Renal pelvis (tissue), 4 donors: ENCODE measurements around the gene CILP2. TPM values are rescaled to one million over a fixed set of nuclear protein-coding genes. Genes with fewer than 3 reads are reported as not detected.

Experiments
- DNase-seq: peaks from one replicate; pipeline ENCODE4 v3.0.0-alpha.2; 2013
- polyA plus RNA-seq, 3 donors: library from polyadenylated mRNA; unstranded; fragments of 120-200 nt; gene quantifications; one replicate each; pipeline ENCODE4 v1.2.1, GENCODE V29; 2013; ENCODE audit not compliant: insufficient read length in 3 of 3

CILP2 gene
- polyA plus RNA-seq, 3 donors = 0.16 to 0.27 (median 0.21) TPM

GRCh38 chr19:19561946-19562664 lies 24.0 kb downstream of the CILP2 start:
- no peak for DNase-seq

GRCh38 chr19:19562665-19563347 lies 24.7 kb downstream of the CILP2 start:
- no peak for DNase-seq

- no peak for DNase-seq
Measured at GRCh38 chr19:19563348-19563848, 25.3 kb downstream of the CILP2 start.

- no peak for DNase-seq
Measured at GRCh38 chr19:19566306-19566705, 28.2 kb downstream of the CILP2 start.

DNA sequence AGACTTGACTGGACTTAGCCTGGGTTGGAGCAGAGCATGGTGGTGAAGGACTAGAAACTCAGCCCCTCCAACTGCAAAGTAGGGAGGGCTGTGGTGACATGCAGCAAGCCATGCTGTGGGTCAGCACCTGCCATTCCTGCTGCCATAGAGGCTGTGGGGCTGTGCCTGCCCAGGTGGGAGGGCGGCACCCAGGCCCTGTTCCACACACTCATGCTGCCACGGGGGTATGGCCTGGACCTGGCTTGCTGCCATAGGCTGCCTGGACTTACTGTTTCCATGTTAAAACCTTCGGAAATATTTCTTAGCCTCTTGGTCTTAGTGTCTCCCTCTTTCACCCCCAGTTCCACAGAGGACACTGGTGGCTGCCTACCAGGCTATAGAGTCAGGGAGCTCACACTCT lies 29.3 kb downstream of the CILP2 start:
- no peak for DNase-seq

GRCh38 chr19:19568802-19569756 lies 31.0 kb downstream of the CILP2 start:
- DNase-seq = no peak

GRCh38 chr19:19570571-19570970 lies 32.5 kb downstream of the CILP2 start:
- no peak for DNase-seq

DNA sequence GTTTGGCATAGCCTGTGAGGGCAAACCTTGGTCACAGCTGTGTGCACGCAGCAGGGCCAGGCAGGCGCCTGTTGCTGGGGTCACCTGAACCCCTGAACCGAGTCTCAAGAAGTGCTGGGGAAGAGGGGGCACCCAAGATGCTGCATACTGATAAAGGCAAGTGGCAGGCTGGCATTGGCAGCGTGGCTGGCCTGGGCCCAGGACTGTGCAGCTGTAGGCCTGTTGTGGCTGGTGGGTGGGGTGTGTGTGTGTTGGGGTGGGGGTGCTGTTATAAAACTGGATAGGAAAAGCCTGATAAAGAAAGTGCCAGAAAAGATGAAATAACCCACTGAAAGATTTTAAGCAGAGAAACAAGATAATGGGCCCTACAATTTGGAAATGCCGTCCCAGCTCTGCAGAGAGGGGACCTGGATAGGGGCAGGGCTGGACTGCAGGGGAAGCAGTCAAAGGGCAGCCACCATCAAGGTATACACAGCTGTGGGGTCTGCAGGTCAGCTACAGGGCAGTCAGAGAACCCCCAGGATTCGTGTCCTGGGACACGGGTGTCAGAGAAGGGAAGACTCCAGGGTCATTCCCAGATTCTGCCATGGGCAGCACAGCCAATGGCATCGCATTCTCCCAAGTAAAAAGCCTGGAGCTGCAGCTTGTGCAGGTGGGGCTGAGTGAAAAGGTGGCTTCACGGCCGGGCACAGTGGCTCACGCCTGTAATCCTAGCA lies 33.2 kb downstream of the CILP2 start:
- no peak for DNase-seq

DNA sequence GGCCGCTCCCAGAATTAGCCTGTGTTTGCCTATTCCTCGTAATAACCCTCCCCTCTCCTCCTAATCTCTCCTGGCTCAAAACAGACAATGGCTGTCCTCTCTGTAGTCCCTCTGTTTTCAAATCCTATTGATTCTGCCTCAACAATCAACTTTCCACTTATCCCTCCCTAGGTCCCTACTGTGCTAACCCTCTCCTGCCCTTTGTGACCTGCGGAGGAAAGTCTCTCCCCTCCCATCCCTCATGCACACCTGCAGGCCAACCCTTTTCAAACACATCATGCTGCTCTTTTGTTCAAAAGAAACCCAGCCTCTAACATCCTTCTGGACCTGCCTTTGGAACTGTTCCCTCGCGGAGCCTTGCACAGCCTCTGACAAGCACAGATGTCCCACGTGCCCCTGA lies 37.3 kb downstream of the CILP2 start:
- no peak for DNase-seq

DNA sequence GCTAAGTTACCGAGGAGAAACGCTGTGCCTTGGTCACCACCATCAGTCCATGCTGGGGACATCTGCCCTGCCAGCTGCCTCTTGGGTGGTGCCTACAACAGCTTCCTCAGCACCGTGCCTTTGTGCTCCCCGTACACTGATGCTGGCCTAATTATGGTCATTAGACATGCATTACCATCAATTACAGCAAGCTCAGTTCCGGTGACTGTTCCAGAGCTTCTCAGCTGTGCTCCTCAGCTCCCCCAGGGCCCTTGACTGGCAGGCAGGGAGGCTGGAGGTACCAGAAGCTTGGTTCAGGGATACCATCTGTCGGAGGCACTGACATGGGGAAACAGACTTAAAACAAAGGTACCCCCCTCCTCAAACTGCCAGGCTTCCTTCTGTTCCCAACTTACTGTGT lies 40.2 kb downstream of the CILP2 start:
- no peak for DNase-seq

DNA sequence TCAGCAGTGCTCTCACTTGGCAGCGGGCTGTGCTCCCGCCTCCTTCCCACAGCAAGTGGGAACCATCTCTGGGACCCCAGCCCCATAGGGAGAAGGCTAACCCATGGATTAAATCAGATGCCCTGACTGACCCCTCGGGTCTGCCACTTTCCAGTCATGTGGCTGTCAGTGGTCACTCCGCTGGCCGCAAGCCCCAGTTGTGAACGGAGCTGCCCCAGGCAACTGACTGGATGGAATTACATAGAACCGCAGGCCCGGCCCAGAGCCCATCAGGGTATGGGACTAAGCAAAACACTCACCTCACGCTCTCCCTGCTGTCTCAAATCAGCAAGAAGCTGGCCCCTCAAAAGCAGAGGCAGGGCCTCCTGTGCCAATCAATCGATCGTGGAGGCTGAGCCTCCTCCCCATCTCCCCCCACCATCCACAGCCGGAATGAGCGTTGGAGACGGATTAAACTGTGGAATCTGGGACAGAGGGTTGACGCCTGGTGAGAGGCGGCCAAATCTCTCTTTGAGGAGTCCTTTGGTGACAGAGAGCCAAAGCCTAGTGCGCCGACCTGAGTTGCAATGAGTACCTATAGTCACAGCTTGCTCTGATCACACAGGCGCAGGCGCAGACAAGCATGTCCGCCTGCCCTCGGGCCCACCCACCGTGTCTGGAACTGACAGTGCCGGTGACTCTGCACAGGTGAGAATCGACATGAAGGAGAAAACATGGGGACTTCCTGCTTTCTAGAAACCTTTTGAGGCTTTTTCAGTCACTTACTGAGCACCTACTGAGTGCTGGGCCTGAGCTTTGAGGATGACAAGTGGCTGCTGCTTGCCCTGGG lies 41.7 kb downstream of the CILP2 start:
- DNase-seq = no peak

DNA sequence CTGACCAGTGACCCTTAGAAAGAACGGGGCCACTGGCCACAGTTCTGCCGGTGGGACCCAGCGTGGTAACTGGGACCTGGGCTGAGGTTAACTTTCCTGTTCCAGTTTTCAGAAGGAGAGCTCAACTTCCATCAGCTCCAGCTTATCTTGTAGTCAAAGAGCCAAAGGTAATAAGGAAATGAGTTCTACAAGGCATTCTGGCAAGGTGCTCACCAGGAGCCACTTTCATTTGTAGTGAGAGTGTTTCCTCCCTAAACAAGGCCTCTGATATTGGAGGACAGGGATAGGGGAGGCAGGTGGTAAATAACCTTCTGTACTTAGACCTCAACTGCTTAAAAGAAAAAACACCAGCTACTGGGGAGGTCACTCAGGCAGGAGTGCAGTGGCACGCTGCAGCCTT lies 42.4 kb downstream of the CILP2 start:
- no peak for DNase-seq

DNA sequence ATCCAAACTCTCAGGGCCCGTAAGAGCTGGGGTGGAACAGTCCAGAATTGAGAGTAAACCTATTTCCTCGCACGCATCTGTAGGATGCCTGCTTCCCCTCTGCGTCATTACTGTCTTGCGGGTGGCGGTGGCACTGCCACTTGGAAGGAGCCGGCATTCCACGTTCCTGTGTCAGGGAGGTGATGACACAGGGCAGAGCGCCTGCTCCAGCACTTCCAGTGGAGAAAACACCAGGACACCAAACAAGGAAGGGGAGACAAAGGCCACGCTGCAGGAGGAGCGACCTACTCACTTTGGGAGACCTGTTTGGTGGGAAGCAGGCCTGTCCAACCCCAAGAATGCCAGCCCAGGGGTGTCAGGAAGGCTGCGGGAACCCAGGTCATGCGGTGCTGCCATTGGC lies 43.3 kb downstream of the CILP2 start:
- DNase-seq = no peak

DNA sequence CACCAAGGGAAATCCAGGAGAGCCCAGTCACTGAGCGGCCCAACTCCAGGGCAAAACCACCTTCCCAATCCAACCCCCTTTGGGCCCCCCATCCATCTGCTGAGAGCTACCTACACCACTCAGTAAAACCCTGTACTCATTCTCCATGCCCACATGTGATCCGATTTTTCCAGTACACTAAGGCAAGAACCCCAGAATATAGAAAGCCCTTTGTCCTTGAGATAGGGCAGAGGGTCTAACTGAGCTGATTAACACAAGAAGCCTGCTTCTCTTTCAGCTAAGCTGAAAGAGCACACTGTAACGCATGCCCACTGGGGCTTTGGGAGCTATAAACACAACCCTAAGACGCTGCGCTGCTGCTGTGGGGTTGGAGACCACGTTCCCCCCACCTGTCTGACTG lies 44.4 kb downstream of the CILP2 start:
- DNase-seq = no peak

GRCh38 chr19:19584356-19584755 lies 46.3 kb downstream of the CILP2 start:
- no peak for DNase-seq

DNA sequence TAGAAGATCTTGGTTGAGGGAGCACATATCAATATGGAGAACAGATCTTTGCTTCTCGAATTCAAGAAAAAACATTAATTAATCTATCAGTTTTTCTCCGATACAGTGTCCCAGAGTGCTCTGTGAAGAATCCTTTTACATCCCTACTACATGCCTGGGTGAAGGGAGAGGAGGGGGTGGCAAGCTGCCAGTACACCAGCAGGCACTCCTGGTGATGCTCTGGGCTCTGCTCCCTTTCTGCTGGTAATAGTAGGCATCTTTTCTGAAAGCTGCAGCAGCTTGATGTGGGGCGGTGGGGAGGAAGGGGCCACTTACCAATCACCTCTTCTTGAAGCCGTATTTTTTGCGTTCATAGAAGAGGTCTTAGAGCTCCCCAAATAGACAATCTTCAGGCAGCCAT lies 49.7 kb downstream of the CILP2 start:
- DNase-seq = no peak

DNA sequence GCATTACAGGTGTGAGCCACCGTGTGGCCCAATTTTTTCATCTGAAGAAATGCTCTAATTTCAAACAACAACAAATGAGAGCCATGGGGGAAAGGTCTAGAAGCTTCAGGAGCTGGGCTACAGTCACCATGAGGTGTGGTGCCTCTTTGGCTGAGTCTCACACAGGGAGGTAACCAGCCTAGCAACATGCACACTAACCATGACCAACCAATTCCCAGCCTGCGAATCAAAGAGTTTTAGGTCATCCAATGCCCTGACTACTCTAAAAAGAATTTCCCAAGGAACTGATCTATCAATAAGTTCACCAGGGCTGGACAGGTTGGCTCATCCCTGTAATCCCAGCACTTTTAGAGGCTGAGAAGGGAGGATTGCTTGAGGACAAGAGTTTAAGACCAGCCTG lies 50.5 kb downstream of the CILP2 start:
- DNase-seq = no peak

GRCh38 chr19:19591133-19591825 lies 53.2 kb downstream of the CILP2 start:
- no peak for DNase-seq

DNA sequence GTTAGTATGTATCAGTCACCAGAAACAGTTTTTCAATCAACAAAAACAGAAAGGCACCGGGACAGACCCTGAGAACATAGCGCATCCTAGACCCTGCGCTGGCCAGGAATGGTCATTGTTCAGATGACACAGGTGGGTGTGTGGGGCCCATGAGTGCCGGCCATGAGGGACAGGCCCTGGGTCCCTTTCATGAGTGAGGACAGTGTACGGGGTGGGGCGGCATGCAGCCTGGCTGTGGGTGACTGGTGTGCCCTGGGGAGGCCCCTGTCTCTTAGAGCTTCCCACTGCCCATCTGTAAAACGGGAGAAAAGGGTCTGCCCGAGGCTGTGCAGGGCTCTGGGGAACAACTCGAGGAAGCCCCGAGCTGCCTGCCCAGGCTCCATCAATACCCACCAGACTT lies 54.6 kb downstream of the CILP2 start:
- DNase-seq = no peak

- no peak for DNase-seq
Measured at GRCh38 chr19:19594381-19594780, 56.3 kb downstream of the CILP2 start.
